ENCODE results near the gene FSTL4.

DNA sequence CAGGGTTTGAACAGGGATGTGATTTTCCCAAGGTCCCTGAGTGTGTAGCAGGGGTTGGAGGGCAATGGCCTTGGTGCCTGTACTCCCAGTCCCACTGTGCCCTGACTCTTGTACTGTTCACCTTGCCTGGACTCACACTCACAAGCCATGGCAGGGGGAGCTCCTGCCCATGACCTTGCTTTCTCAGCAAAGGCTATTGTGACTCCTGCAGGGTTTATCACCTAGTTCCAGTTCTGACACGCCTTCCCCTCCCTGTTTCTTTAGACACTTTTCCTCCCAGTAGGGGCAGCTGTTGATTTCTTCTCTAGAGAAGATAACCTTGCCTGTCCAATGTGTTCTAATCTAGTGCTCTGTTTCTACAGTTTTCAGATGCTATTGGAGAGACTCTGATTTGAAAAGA is 139.5 kb downstream of the FSTL4 start:
- TF ChIP-seq, protein P1, sequence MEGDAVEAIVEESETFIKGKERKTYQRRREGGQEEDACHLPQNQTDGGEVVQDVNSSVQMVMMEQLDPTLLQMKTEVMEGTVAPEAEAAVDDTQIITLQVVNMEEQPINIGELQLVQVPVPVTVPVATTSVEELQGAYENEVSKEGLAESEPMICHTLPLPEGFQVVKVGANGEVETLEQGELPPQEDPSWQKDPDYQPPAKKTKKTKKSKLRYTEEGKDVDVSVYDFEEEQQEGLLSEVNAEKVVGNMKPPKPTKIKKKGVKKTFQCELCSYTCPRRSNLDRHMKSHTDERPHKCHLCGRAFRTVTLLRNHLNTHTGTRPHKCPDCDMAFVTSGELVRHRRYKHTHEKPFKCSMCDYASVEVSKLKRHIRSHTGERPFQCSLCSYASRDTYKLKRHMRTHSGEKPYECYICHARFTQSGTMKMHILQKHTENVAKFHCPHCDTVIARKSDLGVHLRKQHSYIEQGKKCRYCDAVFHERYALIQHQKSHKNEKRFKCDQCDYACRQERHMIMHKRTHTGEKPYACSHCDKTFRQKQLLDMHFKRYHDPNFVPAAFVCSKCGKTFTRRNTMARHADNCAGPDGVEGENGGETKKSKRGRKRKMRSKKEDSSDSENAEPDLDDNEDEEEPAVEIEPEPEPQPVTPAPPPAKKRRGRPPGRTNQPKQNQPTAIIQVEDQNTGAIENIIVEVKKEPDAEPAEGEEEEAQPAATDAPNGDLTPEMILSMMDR (IDR thresholded peaks at IDR 0.05), result no peak
- TF ChIP-seq POLR2A (IDR thresholded peaks at IDR 0.05), result no peak

Measured in body of pancreas (tissue), 4 donors.